DND-41 (cell line): ENCODE measurements around the gene PRKAR2A.

Experiments
- ATAC-seq: fragments of 200-7000 bp; cut with Tn5 transposase; 3 replicates; pipeline ENCODE4 v1.9.1; 2021; ENCODE audit warnings: low read depth; ENCODE audit not compliant: insufficient read depth
- DNase-seq: peaks from one replicate; pipeline ENCODE4 v3.0.0-alpha.2; 2020
- H2AFZ ChIP-seq: 2 replicates; pipeline ENCODE4 v1.6.0; 2012; ENCODE audit warnings: low read depth, low read length
- H3K27ac ChIP-seq: 2 replicates; pipeline ENCODE4 v1.5.1; 2012; ENCODE audit warnings: low read length, inconsistent platforms
- H3K27me3 ChIP-seq: fragments of 200-600 bp; sonication (generic); 2 replicates; pipeline ENCODE4 v1.6.0; 2012; ENCODE audit warnings: low read length, mild to moderate bottlenecking, inconsistent platforms; ENCODE audit not compliant: insufficient read depth, poor library complexity
- H3K36me3 ChIP-seq: 2 replicates; pipeline ENCODE4 v1.5.1; 2012; ENCODE audit warnings: low read length, inconsistent platforms; ENCODE audit not compliant: insufficient read depth
- H3K4me1 ChIP-seq: 2 replicates; pipeline ENCODE4 v1.5.1; 2012; ENCODE audit warnings: mild to moderate bottlenecking, low read length; ENCODE audit not compliant: insufficient read depth
- H3K4me2 ChIP-seq: 2 replicates; pipeline ENCODE4 v1.6.0; 2012; ENCODE audit warnings: mild to moderate bottlenecking, moderate library complexity, low read length, inconsistent platforms; ENCODE audit not compliant: insufficient read depth
- H3K4me3 ChIP-seq, 2 experiments: fragments of 200-600 bp in 1 of 2; shearing (Covaris generic) in 1 of 2; 2 replicates each; pipeline ENCODE4 v1.5.1; 2012 to 2016; ENCODE audit warnings: inconsistent platforms in 2 of 2, low read length in 2 of 2, mild to moderate bottlenecking in 2 of 2, low read depth in 1 of 2, moderate library complexity in 1 of 2
- H3K79me2 ChIP-seq: 2 replicates; pipeline ENCODE4 v1.6.0; 2012; ENCODE audit warnings: low read length, inconsistent platforms; ENCODE audit not compliant: insufficient read depth
- H3K9ac ChIP-seq: 2 replicates; pipeline ENCODE4 v1.6.0; 2012; ENCODE audit warnings: low read depth, mild to moderate bottlenecking, inconsistent platforms, low read length, moderate library complexity
- H3K9me3 ChIP-seq: 2 replicates; pipeline ENCODE4 v1.5.1; 2012; ENCODE audit warnings: low read length, moderate library complexity, mild to moderate bottlenecking, inconsistent platforms; ENCODE audit not compliant: insufficient read depth, severe bottlenecking
- H4K20me1 ChIP-seq: 2 replicates; pipeline ENCODE4 v1.6.0; 2012; ENCODE audit warnings: low read length; ENCODE audit not compliant: insufficient read depth
- CTCF ChIP-seq: IDR thresholded peaks from 2 replicates; pipeline ENCODE4 v1.5.1; 2012; ENCODE audit warnings: borderline replicate concordance, low read length, moderate library complexity, mild to moderate bottlenecking; ENCODE audit not compliant: poor library complexity, severe bottlenecking; ENCODE audit errors: extremely low read depth
- EZH2 ChIP-seq: IDR thresholded peaks from 3 replicates; pipeline ENCODE4 v1.6.1; 2012; ENCODE audit warnings: borderline replicate concordance, low read depth, mild to moderate bottlenecking, moderate library complexity, low read length, inconsistent platforms; ENCODE audit not compliant: severe bottlenecking

The PRKAR2A gene

DNA sequence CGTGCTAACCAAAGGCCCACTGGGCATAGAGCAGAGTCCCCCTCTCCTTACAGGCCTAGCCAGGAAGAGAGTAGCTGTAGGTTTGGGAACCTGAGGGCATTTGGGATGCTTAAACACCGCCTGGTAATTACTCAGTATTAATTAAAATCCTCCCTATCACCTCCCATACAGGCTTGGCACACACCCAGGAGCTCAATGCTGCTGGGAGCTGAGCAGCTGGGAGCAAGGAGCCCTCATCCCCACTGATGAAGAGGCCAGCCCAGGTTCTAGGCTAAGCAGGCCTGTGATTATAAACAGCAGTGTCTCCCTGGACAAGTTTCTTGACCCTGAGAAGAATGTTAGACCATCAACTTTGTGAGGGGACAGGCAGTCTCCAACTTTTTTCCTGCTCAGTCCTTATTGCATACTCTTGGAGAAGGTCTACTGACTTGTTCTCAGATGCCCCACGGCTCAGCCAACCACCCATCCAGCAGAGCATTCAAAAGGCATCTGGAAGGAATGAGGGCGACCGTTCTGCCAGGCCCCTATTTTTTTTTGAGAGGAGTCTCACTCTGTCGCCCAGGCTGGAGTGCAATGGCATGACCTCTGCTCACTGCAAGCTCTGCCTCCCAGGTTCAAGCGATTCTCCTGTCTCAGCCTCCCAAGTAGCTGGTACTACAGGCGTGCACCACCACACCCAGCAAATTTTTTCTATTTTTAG is 1.3 kb upstream of the PRKAR2A start:
- DNase-seq (no peak), ATAC-seq (no peak)
- TF ChIP-seq CTCF (no peak), EZH2 (no peak)
- Histone ChIP-seq H3K4me2 (no peak overlapping the region), H3K27me3 (no peaks in the 10 kb centered on the region), H3K4me1 (no peaks in the 10 kb centered on the region), H3K9me3 (no peaks in the 10 kb centered on the region), H3K9ac (no peak overlapping the region), H4K20me1 (no peaks in the 10 kb centered on the region), H3K36me3 (no peaks in the 10 kb centered on the region), H3K4me3 (no peak overlapping the region), H3K79me2 (no peaks in the 10 kb centered on the region), H3K27ac (no peak overlapping the region), H2AFZ (no peak overlapping the region)

DNA sequence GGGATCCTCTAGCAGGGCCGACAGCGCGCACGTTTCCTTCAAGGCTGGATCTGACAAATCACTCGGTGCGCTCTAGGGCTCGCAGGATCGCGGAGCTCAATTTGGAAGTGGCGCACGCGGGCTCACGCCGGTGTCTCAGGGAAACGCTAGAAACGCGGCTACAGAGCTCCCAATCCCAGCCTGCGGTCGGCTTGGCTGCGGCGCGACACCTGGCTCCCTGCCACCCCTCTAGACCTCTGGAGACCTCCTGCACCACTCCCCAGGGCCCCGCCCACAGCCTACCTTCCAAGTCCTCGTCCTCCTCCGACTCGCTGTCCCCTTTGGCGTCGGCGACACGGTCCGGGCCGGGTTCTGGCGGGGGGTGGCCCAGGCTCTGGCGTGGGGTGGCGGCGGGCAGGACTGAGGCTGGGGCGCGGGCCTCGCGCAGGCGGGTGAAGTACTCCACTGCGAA is 596 bp downstream of the PRKAR2A start:
- Histone ChIP-seq H3K27me3 (no peaks in the 10 kb centered on the region), H3K4me2 (no peak overlapping the region), H3K27ac (no peak overlapping the region), H3K4me1 (no peaks in the 10 kb centered on the region), H4K20me1 (no peaks in the 10 kb centered on the region), H3K4me3 (no peak overlapping the region), H3K9me3 (no peaks in the 10 kb centered on the region), H2AFZ (no peak overlapping the region), H3K36me3 (no peaks in the 10 kb centered on the region), H3K9ac (no peak overlapping the region), H3K79me2 (no peaks in the 10 kb centered on the region)
- no peak for DNase-seq
- ATAC-seq, result no peak
- no peak for TF ChIP-seq EZH2
- TF ChIP-seq CTCF, result no peak

DNA sequence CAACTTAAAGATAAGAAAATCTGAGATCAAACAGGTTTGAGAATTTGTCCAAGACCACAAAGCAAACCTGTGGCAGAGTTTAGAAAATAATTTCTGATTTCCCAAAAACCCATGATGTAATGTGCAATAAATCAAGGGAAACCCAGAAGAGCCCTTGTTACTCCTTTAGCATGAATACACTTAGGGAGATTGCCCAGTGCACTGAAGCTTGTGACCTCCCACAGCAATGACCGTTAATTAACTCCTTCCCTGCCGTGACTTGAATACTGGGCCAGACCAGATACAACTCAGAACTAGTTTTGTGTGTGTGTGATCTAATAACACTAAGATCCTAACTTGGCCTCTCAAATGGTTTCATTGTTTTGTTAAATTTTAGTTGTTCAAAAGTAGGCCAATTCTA is 2.5 kb downstream of the PRKAR2A start:
- no peak overlapping the region for H3K4me3 ChIP-seq
- H3K9ac ChIP-seq, result no peak overlapping the region
- H4K20me1 ChIP-seq, result no peaks in the 10 kb centered on the region
- H3K27ac ChIP-seq, result no peak overlapping the region
- TF ChIP-seq CTCF (no peak), EZH2 (no peak)
- no peaks in the 10 kb centered on the region for H3K36me3 ChIP-seq
- ATAC-seq (no peak), DNase-seq (no peak)
- no peaks in the 10 kb centered on the region for H3K27me3 ChIP-seq
- H3K4me1 ChIP-seq, result no peaks in the 10 kb centered on the region
- H3K4me2 ChIP-seq, result no peak overlapping the region
- no peaks in the 10 kb centered on the region for H3K9me3 ChIP-seq
- no peak overlapping the region for H2AFZ ChIP-seq
- no peaks in the 10 kb centered on the region for H3K79me2 ChIP-seq
